H1 (cell line): ENCODE data around the gene LRRC45. TPM values are rescaled to one million over a fixed set of nuclear protein-coding genes. Genes with fewer than 3 reads are reported as not detected.

Experiments used
- ATF3 ChIP-seq: IDR thresholded peaks from 2 replicates; pipeline ENCODE4 v1.6.1; 2011; ENCODE audit warnings: low read depth, mild to moderate bottlenecking, low read length; ENCODE audit not compliant: insufficient read depth
- CBX5 ChIP-seq: fragments of 300-800, 300-1000 bp; sonication (generic); IDR thresholded peaks from 2 replicates; pipeline ENCODE4 v1.7.1; 2016; ENCODE audit warnings: antibody characterized with exemption, low read length, low read depth
- CHD7 ChIP-seq: fragments of 300-600 bp; sonication (generic); IDR thresholded peaks from 2 replicates; pipeline ENCODE4 v1.7.1; 2012; ENCODE audit warnings: low read length, moderate library complexity, mild to moderate bottlenecking, inconsistent platforms; ENCODE audit not compliant: insufficient replicate concordance
- CREB1 ChIP-seq: IDR thresholded peaks from 2 replicates; pipeline ENCODE4 v1.6.1; 2012; ENCODE audit warnings: inconsistent platforms
- CTBP2 ChIP-seq: IDR thresholded peaks from 2 replicates; pipeline ENCODE4 v1.7.0; 2011; ENCODE audit warnings: borderline replicate concordance, mild to moderate bottlenecking, moderate library complexity, mixed read lengths, low read length; ENCODE audit not compliant: insufficient read depth, insufficient read length
- EZH2 ChIP-seq: fragments of 200-600 bp; sonication (generic); IDR thresholded peaks from 2 replicates; pipeline ENCODE4 v1.7.1; 2012; ENCODE audit warnings: low read depth, mild to moderate bottlenecking, moderate library complexity, low read length, inconsistent platforms; ENCODE audit not compliant: severe bottlenecking
- NRF1 ChIP-seq: IDR thresholded peaks from 2 replicates; pipeline ENCODE4 v1.6.1; 2011; ENCODE audit warnings: mild to moderate bottlenecking, low read depth, low read length, improper control_type of control experiment
- POLR2AphosphoS5 ChIP-seq: IDR thresholded peaks from 2 replicates; pipeline ENCODE4 v1.6.1; 2011; ENCODE audit warnings: low read depth, low read length
- RBBP5 ChIP-seq: IDR thresholded peaks from 2 replicates; pipeline ENCODE4 v1.7.1; 2012; ENCODE audit warnings: low read depth, mild to moderate bottlenecking, inconsistent platforms, low read length, moderate library complexity, borderline replicate concordance
- TCF12 ChIP-seq: IDR thresholded peaks from 2 replicates; pipeline ENCODE4 v1.6.1; 2011; ENCODE audit warnings: low read depth, mild to moderate bottlenecking, low read length
- YY1 ChIP-seq: IDR thresholded peaks from 2 replicates; pipeline ENCODE4 v1.6.1; 2011; ENCODE audit warnings: low read depth, mild to moderate bottlenecking, low read length
- polyA plus RNA-seq, 7 experiments: library from polyadenylated mRNA; depleted of rRNA in 3 of 7; stranded (reverse) in 5 of 7; unstranded in 2 of 7; fragments of >200 nt in 5 of 7; fragments of 200-250 nt in 2 of 7; gene quantifications; 1 replicate in 5 of 7; 2 replicates in 1 of 7; 4 replicates in 1 of 7; pipeline versions ENCODE4 v1.2.1 to v1.2.3, GENCODE V29; 2011 to 2013; ENCODE audit warnings: missing spikeins in 2 of 7, mixed read lengths in 2 of 7
- total RNA-seq: library from RNA; stranded (reverse); fragmentation: NEBNext Ultra II Directional; extraction: Animal tissue kit (Norgen Biotek cat#: 25700); gene quantifications from 2 replicates; pipeline ENCODE4 v1.2.1, GENCODE V29; 2021

The LRRC45 gene
- total and polyA plus RNA-seq, 2 of the 8 experiments (the other 6 are each of a cell fraction or from before 2014, with no cell fraction given): 11.5 to 29.0 TPM

- no peak for TF ChIP-seq CHD7
- no peak for TF ChIP-seq NRF1
- peak; percentile 96 for TF ChIP-seq YY1
- TF ChIP-seq RBBP5: peak; percentile 98
- TF ChIP-seq TCF12: no peak
- TF ChIP-seq CREB1: peak; percentile 87
- TF ChIP-seq CTBP2: no peak
- peak; percentile 66; the same call in 1 of the 2 replicates for TF ChIP-seq POLR2AphosphoS5
- no peak for TF ChIP-seq CBX5
- TF ChIP-seq ATF3: peak; percentile 96
- TF ChIP-seq EZH2: no peak
Observed at GRCh38 chr17:81977211-81977808, 45.8 kb upstream of the LRRC45 start, which contains the start of gene ASPSCR1 (continued).
